ENCODE measurements around the gene DAD1.

DNA sequence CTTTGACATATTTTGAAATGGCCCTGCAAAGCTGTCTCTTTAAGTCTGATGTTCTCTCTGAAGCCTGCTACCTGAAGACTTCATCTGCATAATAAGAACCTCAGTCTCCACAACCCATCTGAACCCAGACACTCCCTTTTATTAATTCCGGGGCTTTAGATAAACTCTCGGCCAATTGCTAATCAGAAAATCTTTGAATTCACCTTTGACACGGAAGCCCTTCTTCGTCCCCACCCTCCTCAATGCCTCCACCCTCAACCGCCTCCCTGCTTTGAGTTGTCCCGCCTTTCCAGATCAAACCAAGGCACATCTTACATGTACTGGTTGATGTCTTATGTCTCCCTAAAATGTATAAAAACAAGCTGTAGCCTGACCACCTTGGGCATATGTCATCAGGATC is 37.6 kb upstream of the DAD1 start:
- TF ChIP-seq POLR2A (IDR thresholded peaks at IDR 0.05; ENCODE audit: low read depth, low read length): no peak
- TF ChIP-seq POLR2AphosphoS5 (IDR thresholded peaks at IDR 0.05; ENCODE audit: low read depth, low read length): no peak
- TF ChIP-seq TAF1 (IDR thresholded peaks at IDR 0.05; ENCODE audit: borderline replicate concordance, low read depth, low read length): no peak

All from GM12892 (cell line).